WI38 (cell line): ENCODE measurements around the gene NCOA6.

Source experiments
- H3K4me3 ChIP-seq: 2 replicates; pipeline ENCODE4 v1.5.1; 2011; ENCODE audit warnings: low read depth, mild to moderate bottlenecking, control low read depth, low read length
- TF ChIP-seq, protein P1 (sequence below): IDR thresholded peaks from 2 replicates; pipeline ENCODE4 v1.5.1; 2012; ENCODE audit warnings: low read depth, mild to moderate bottlenecking, control low read depth, low read length

Gene NCOA6

GRCh38 chr20:34703424-34704176 is 121.9 kb downstream of the NCOA6 start:
- TF ChIP-seq, protein P1, sequence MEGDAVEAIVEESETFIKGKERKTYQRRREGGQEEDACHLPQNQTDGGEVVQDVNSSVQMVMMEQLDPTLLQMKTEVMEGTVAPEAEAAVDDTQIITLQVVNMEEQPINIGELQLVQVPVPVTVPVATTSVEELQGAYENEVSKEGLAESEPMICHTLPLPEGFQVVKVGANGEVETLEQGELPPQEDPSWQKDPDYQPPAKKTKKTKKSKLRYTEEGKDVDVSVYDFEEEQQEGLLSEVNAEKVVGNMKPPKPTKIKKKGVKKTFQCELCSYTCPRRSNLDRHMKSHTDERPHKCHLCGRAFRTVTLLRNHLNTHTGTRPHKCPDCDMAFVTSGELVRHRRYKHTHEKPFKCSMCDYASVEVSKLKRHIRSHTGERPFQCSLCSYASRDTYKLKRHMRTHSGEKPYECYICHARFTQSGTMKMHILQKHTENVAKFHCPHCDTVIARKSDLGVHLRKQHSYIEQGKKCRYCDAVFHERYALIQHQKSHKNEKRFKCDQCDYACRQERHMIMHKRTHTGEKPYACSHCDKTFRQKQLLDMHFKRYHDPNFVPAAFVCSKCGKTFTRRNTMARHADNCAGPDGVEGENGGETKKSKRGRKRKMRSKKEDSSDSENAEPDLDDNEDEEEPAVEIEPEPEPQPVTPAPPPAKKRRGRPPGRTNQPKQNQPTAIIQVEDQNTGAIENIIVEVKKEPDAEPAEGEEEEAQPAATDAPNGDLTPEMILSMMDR = no peak
- H3K4me3 ChIP-seq = peak overlapping the region; percentile 83

DNA sequence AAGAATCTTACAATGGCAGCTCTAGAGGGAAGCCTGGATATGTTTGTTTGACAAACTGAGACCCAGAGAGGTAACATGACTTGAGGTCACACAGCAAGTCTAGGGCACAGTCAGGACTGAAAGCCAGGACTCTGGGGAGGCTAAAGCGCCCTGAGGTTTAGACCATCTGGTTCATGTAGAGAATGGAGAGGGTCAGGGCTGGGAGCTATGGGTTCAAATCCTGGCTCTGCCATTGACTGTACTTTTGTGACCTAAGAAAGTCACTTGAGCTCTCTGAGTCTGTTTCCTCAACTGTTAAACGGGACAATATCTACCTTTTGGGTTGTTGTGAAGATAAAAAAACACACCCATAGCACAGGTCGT is 122.4 kb downstream of the NCOA6 start:
- peak overlapping the region; percentile 83 for H3K4me3 ChIP-seq
- TF ChIP-seq, protein P1 = no peak

DNA sequence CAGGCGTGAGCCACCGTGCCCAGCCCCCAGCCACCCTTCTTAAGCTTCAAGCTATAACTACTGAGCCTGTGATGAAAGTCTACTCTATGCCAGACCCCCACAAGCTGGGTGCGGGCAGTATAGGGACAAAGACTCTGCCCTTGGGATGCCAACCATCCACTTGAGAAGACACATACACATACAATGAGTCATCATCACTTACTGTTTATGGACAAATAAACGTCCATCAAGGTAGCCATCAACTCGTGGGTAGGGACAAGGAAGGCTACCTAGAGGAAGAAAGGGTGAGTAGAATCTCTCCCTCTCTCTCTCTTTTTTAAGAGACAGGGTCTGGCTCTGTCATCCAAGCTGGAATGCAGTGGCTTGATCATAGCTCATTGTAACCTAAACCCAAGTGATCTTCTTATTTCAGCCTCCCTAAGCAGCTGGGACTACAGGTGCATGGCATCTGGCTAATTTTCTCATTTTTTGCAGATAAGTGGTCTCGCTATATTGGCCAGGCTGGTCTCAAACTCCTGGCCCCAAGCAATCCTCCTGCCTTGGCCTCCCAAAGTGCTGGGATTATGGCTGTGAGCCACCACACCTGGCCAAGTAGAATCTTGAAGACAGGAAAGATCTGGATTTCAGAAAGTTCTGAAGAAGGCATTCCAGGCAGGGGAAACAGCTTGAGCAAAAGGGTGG is 123.9 kb downstream of the NCOA6 start:
- no peak overlapping the region for H3K4me3 ChIP-seq
- TF ChIP-seq, protein P1 = no peak

GRCh38 chr20:34693414-34693813 is 132.0 kb downstream of the NCOA6 start:
- TF ChIP-seq, protein P1 = no peak
- no peak overlapping the region for H3K4me3 ChIP-seq

- H3K4me3 ChIP-seq = no peak overlapping the region
- TF ChIP-seq, protein P1 = no peak
These were observed 133.6 kb downstream of the NCOA6 start for GRCh38 chr20:34691838-34692237.

GRCh38 chr20:34689486-34689885 is 136.0 kb downstream of the NCOA6 start:
- TF ChIP-seq, protein P1 = no peak
- no peak overlapping the region for H3K4me3 ChIP-seq

GRCh38 chr20:34683667-34684066 is 141.8 kb downstream of the NCOA6 start:
- no peak overlapping the region for H3K4me3 ChIP-seq
- TF ChIP-seq, protein P1 = no peak
